Endothelial cell of umbilical vein (primary cell): Measurements from ENCODE around the gene CNPY3. TPM values are rescaled to one million over a fixed set of nuclear protein-coding genes. Genes with fewer than 3 reads are reported as not detected.

Source experiments
- BruUV-seq: library from RNA; stranded (reverse); fragments of 400-500 nt; replicated peaks from 2 replicates; lab custom pipeline; 2021; lab: Mats Ljungman, UMichigan
- CTCF ChIA-PET: fragments of 300-600, 350-600 bp; sonication (Branson Sonifier 250); formaldehyde crosslinking; loops from one replicate; lab custom pipeline; 2021; ENCODE audit warnings: antibody characterized with exemption, inconsistent platforms; lab: Charles Lee
- POLR2A ChIA-PET: fragments of 300-600, 350-600 bp; sonication (Branson Sonifier 250); formaldehyde crosslinking; loops from one replicate; lab custom pipeline; 2021; ENCODE audit warnings: antibody characterized with exemption, inconsistent platforms; lab: Charles Lee
- DNase-seq: peaks from one replicate; pipeline ENCODE4 v3.0.0-alpha.2; 2011; ENCODE audit warnings: low read depth, low spot score
- FAIRE-seq: peaks from 2 replicates; lab custom pipeline; 2011; peaks lifted over from hg19 to GRCh38; lab: Jason Lieb, UNC
- H2AFZ ChIP-seq: 2 replicates; pipeline ENCODE4 v1.6.0; 2012; ENCODE audit warnings: low read depth, low read length, control low read depth, inconsistent platforms
- H3K27ac ChIP-seq: 2 replicates; pipeline ENCODE4 v1.5.1; 2011; ENCODE audit warnings: low read depth, mild to moderate bottlenecking, control low read depth, low read length, moderate library complexity; ENCODE audit not compliant: insufficient read depth
- H3K27me3 ChIP-seq, 2 experiments: 2 replicates each; pipeline versions ENCODE4 v1.6.0 to v1.6.1; 2011; ENCODE audit warnings: low read length in 2 of 2, mixed read lengths in 1 of 2; ENCODE audit not compliant: control insufficient read depth in 2 of 2, insufficient read depth in 2 of 2
- H3K36me3 ChIP-seq, 2 experiments: 2 replicates in 1 of 2; 3 replicates in 1 of 2; pipeline ENCODE4 v1.5.1; 2011; ENCODE audit warnings: low read length in 2 of 2, mild to moderate bottlenecking in 1 of 2, moderate library complexity in 1 of 2; ENCODE audit not compliant: control insufficient read depth in 2 of 2, insufficient read depth in 2 of 2; ENCODE audit errors: extremely low read depth in 1 of 2
- H3K4me1 ChIP-seq: 3 replicates; pipeline ENCODE4 v1.5.1; 2011; ENCODE audit warnings: mild to moderate bottlenecking, low read length; ENCODE audit not compliant: control insufficient read depth, insufficient read depth; ENCODE audit errors: extremely low read depth
- H3K4me2 ChIP-seq: 2 replicates; pipeline ENCODE4 v1.6.1; 2011; ENCODE audit warnings: low read length, control low read depth, mixed read lengths; ENCODE audit not compliant: insufficient read depth
- H3K4me3 ChIP-seq, 3 experiments: fragments of 200-600 bp in 1 of 3; sonication (generic), shearing (Covaris generic) in 1 of 3; replicated peaks in 1 of 3; 2 replicates each; pipeline ENCODE4 v1.5.1; 2011 to 2016; ENCODE audit warnings: control low read depth in 3 of 3, low read length in 3 of 3, mild to moderate bottlenecking in 2 of 3, inconsistent platforms in 1 of 3, low read depth in 1 of 3, moderate library complexity in 1 of 3; ENCODE audit not compliant: insufficient read depth in 1 of 3
- H3K79me2 ChIP-seq: 2 replicates; pipeline ENCODE4 v1.6.0; 2012; ENCODE audit warnings: low read length, inconsistent platforms; ENCODE audit not compliant: control insufficient read depth, insufficient read depth
- H3K9ac ChIP-seq: replicated peaks from 2 replicates; pipeline ENCODE3; 2011; ENCODE audit warnings: low read length, control low read depth; ENCODE audit not compliant: insufficient read depth; ENCODE audit errors: extremely low read depth
- H3K9me1 ChIP-seq: replicated peaks from 3 replicates; pipeline ENCODE4 v1.6.0; 2011; ENCODE audit warnings: mild to moderate bottlenecking, low read length; ENCODE audit not compliant: control insufficient read depth, insufficient read depth; ENCODE audit errors: extremely low read depth
- H3K9me3 ChIP-seq: replicated peaks from 2 replicates; pipeline ENCODE4 v1.5.1; 2012; ENCODE audit warnings: low read length, inconsistent platforms; ENCODE audit not compliant: control insufficient read depth, insufficient read depth
- H4K20me1 ChIP-seq: replicated peaks from 2 replicates; pipeline ENCODE3; 2011; ENCODE audit warnings: mild to moderate bottlenecking, low read length; ENCODE audit not compliant: control insufficient read depth, insufficient read depth; ENCODE audit errors: extremely low read depth
- EZH2 ChIP-seq: IDR thresholded peaks from 2 replicates; pipeline ENCODE4 v1.6.1; 2012; ENCODE audit warnings: borderline replicate concordance, low read depth, mild to moderate bottlenecking, moderate library complexity, low read length, inconsistent platforms; ENCODE audit not compliant: severe bottlenecking
- FOS ChIP-seq: IDR thresholded peaks from 2 replicates; pipeline ENCODE4 v1.6.1; 2011; ENCODE audit warnings: mild to moderate bottlenecking, low read length, moderate library complexity, borderline replicate concordance; ENCODE audit not compliant: insufficient read depth
- GATA2 ChIP-seq: IDR thresholded peaks from 2 replicates; pipeline ENCODE4 v1.7.0; 2011; ENCODE audit warnings: low read depth, mild to moderate bottlenecking, moderate library complexity, mixed read lengths, low read length; ENCODE audit not compliant: insufficient read length, insufficient read depth
- JUN ChIP-seq: IDR thresholded peaks from 2 replicates; pipeline ENCODE4 v1.6.1; 2011; ENCODE audit warnings: borderline replicate concordance, low read depth; ENCODE audit not compliant: insufficient read length, insufficient read depth
- MYC ChIP-seq: IDR thresholded peaks from one replicate; pipeline ENCODE4 v1.6.1; 2011; ENCODE audit warnings: mild to moderate bottlenecking, low read depth, low read length
- POLR2A ChIP-seq: IDR thresholded peaks from 2 replicates; pipeline ENCODE4 v1.6.1; 2012; ENCODE audit warnings: low read depth, mild to moderate bottlenecking, control low read depth, low read length
- POLR2AphosphoS5 ChIP-seq: IDR thresholded peaks from 2 replicates; pipeline ENCODE4 v1.6.1; 2012; ENCODE audit warnings: low read depth, mild to moderate bottlenecking, control low read depth, low read length, moderate library complexity; ENCODE audit not compliant: insufficient read depth
- dilution Hi-C: fragments of 300-500 bp; cut with MboI; formaldehyde crosslinking; loops from one replicate; pipeline ENCODE4 v1.15.0; 2019; ENCODE audit warnings: low sequenced_read_pairs; ENCODE audit not compliant: extremely low pct_ligation_motif_present
- intact Hi-C: fragments of 100-400 bp; cut with micrococcal nuclease; formaldehyde crosslinking; loops from one replicate; pipeline ENCODE4 v1.10.0; 2022
- polyA plus RNA-seq, 4 experiments: library from polyadenylated mRNA; depleted of rRNA in 3 of 4; stranded (reverse) in 3 of 4; unstranded in 1 of 4; fragments of >200 nt; gene quantifications; 2 replicates each; pipeline versions ENCODE4 v1.2.1 to v1.2.3, GENCODE V29; 2011 to 2012; ENCODE audit warnings: missing spikeins in 1 of 4
- total RNA-seq: library from RNA; stranded (reverse); gene quantifications from 2 replicates; pipeline ENCODE4 v1.2.3, GENCODE V29; 2021
- TF ChIP-seq, protein P1 (sequence below), 2 donors: IDR thresholded peaks; 1 replicate in 1 of 2; 2 replicates in 1 of 2; pipeline ENCODE4 v1.5.1; 2011; ENCODE audit warnings: low read length in 2 of 2, mild to moderate bottlenecking in 2 of 2, moderate library complexity in 2 of 2, control low read depth in 1 of 2, inconsistent platforms in 1 of 2, low read depth in 1 of 2; ENCODE audit not compliant: insufficient read depth in 1 of 2; ENCODE audit errors: extremely low read depth in 1 of 2
- TF ChIP-seq, protein P2 (sequence below): IDR thresholded peaks from 2 replicates; pipeline ENCODE4 v1.6.1; 2011; ENCODE audit not compliant: insufficient read depth, insufficient read length

The CNPY3 gene
- total and polyA plus RNA-seq, 2 donors (not counting 3 experiments of a cell fraction or from before 2014, with no cell fraction given) = 40.8 to 53.1 TPM

GRCh38 chr6:42942444-42942843, 13.2 kb downstream of the CNPY3 start:
- Histone ChIP-seq H3K4me3 (no peak overlapping the region), H3K27me3 (no peaks in the 10 kb centered on the region), H3K9me3 (no peaks in the 10 kb centered on the region), H3K27ac (no peak overlapping the region), H2AFZ (no peak overlapping the region), H3K4me2 (no peak overlapping the region), H3K9me1 (no peaks in the 10 kb centered on the region), H3K36me3 (peaks cover 3 to 21% of the 10 kb centered on the region in 2 experiments), H4K20me1 (no peaks in the 10 kb centered on the region), H3K9ac (no peak overlapping the region), H3K4me1 (no peaks in the 10 kb centered on the region), H3K79me2 (no peaks in the 10 kb centered on the region)
- DNase-seq = no peak
- intact Hi-C loops = no loop called here
- no peak for TF ChIP-seq FOS
- TF ChIP-seq GATA2 = no peak
- TF ChIP-seq MYC = no peak
- no peak for TF ChIP-seq POLR2A
- TF ChIP-seq JUN = no peak
- TF ChIP-seq, protein P1, sequence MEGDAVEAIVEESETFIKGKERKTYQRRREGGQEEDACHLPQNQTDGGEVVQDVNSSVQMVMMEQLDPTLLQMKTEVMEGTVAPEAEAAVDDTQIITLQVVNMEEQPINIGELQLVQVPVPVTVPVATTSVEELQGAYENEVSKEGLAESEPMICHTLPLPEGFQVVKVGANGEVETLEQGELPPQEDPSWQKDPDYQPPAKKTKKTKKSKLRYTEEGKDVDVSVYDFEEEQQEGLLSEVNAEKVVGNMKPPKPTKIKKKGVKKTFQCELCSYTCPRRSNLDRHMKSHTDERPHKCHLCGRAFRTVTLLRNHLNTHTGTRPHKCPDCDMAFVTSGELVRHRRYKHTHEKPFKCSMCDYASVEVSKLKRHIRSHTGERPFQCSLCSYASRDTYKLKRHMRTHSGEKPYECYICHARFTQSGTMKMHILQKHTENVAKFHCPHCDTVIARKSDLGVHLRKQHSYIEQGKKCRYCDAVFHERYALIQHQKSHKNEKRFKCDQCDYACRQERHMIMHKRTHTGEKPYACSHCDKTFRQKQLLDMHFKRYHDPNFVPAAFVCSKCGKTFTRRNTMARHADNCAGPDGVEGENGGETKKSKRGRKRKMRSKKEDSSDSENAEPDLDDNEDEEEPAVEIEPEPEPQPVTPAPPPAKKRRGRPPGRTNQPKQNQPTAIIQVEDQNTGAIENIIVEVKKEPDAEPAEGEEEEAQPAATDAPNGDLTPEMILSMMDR (IDR thresholded peaks at IDR 0.05; ENCODE audit: extremely low read depth in 1 of 2, insufficient read depth in 1 of 2, low read depth in 1 of 2, low read length in 2 of 2) = no peak
- TF ChIP-seq, protein P2, sequence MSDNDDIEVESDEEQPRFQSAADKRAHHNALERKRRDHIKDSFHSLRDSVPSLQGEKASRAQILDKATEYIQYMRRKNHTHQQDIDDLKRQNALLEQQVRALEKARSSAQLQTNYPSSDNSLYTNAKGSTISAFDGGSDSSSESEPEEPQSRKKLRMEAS = no peak
- TF ChIP-seq EZH2 = no peak
- TF ChIP-seq POLR2AphosphoS5 = no peak
- ChIA-PET CTCF (no interaction called here), POLR2A (interaction anchor here (0.6 kb wide), 1 partner anchor 10 kb away, joined by 3 read pairs; no protein-coding TSS in a partner anchor)
- FAIRE-seq = no peak
- dilution Hi-C loops = no loop called here
- BruUV-seq = no TSS peak
